Skeletal muscle tissue (tissue), 4 donors: Measurements from ENCODE around the gene EMSY. TPM values are rescaled to one million over a fixed set of nuclear protein-coding genes. Genes with fewer than 3 reads are reported as not detected.

Source experiments
- H3K27ac ChIP-seq: one replicate; pipeline ENCODE4 v1.7.0; 2013; ENCODE audit warnings: mild to moderate bottlenecking, low read depth, low read length, inconsistent platforms
- H3K27me3 ChIP-seq, 3 donors: one replicate each; pipeline ENCODE4 v1.7.0; 2013; ENCODE audit warnings: low read length in 3 of 3; ENCODE audit not compliant: control insufficient read depth in 3 of 3, insufficient read depth in 3 of 3
- H3K36me3 ChIP-seq, 3 donors: one replicate each; pipeline ENCODE4 v1.7.0; 2013; ENCODE audit warnings: low read length in 3 of 3; ENCODE audit not compliant: control insufficient read depth in 3 of 3, insufficient read depth in 3 of 3
- H3K4me1 ChIP-seq, 3 donors: one replicate each; pipeline ENCODE4 v1.7.0; 2013; ENCODE audit warnings: low read length in 3 of 3, mild to moderate bottlenecking in 3 of 3; ENCODE audit not compliant: control insufficient read depth in 3 of 3, insufficient read depth in 3 of 3
- H3K4me3 ChIP-seq, 3 donors: one replicate each; pipeline ENCODE4 v1.7.0; 2013; ENCODE audit warnings: low read length in 3 of 3
- H3K9ac ChIP-seq, 3 donors: one replicate each; pipeline ENCODE4 v1.7.0; 2013; ENCODE audit warnings: low read length in 3 of 3, mild to moderate bottlenecking in 3 of 3, moderate library complexity in 2 of 3, low read depth in 1 of 3
- H3K9me3 ChIP-seq, 3 donors: one replicate each; pipeline ENCODE4 v1.7.0; 2013; ENCODE audit warnings: low read length in 3 of 3; ENCODE audit not compliant: control insufficient read depth in 3 of 3
- total RNA-seq: library from RNA; depleted of rRNA; stranded (reverse); fragments of >200 nt; gene quantifications from one replicate; pipeline ENCODE4 v1.2.3, GENCODE V29; 2014
- donor health status: Osteomylitis.

EMSY gene
- total RNA-seq, 1 donor from 2014 or later = 11.0 TPM

DNA sequence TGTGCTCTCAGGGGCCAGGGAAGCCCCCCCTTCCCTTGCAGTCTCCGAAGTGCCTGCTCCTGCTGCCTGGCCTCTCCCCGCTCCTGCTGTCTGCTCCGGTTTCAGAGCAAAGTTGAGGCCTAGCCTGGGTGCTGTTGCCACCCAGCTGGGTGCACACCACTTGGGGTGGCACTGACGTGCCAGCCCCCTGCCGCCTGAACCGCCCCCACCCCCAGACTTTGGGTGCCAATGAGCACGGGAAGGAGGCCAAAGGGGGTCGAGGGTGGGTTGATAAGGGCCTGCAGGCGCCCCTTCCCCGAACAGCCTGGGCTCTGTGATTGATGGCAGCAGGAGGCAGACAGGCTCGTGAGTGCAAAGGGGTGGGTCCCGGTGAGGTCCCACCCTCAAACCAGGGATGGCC is 48.2 kb downstream of the EMSY start:
- Histone ChIP-seq H3K27me3 (no peaks in the 10 kb centered on the region), H3K4me3 (no peak overlapping the region), H3K9ac (no peak overlapping the region), H3K36me3 (peaks cover 5 to 26% (median 24%) of the 10 kb centered on the region in 3 donors), H3K4me1 (no peaks in the 10 kb centered on the region), H3K9me3 (no peaks in the 10 kb centered on the region), H3K27ac (no peak overlapping the region)

- Histone ChIP-seq H3K36me3 (peaks cover 5 to 26% (median 24%) of the 10 kb centered on the region in 3 donors), H3K9ac (no peak overlapping the region), H3K4me3 (no peak overlapping the region), H3K27me3 (no peaks in the 10 kb centered on the region), H3K4me1 (no peaks in the 10 kb centered on the region), H3K9me3 (no peaks in the 10 kb centered on the region), H3K27ac (no peak overlapping the region)
Measured at GRCh38 chr11:76493626-76494539, 49.1 kb downstream of the EMSY start.

DNA sequence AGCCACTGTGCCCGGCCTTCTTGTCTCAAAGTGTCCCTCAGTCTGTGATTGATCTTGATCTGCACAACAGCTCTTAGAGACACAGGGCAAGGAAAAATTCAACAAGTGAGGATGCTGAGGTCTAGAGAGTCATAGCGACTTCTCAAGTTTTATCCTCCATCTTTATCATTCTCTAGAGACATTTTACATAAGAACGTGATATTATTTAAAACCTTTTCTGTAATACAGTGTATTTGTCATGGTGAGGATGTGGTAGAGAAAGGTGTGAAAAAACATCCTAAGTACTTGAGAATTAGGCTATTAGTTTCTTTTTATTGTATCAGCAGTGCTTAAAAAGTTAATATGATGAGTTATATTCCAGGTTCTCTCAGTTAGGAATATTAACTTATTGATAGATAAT is 50.2 kb downstream of the EMSY start:
- no peak overlapping the region for H3K4me3 ChIP-seq
- H3K9me3 ChIP-seq = no peaks in the 10 kb centered on the region
- no peak overlapping the region for H3K27ac ChIP-seq
- H3K36me3 ChIP-seq = peaks cover 5 to 26% (median 24%) of the 10 kb centered on the region in 3 donors
- H3K4me1 ChIP-seq = no peaks in the 10 kb centered on the region
- H3K9ac ChIP-seq = no peak overlapping the region
- H3K27me3 ChIP-seq = no peaks in the 10 kb centered on the region

DNA sequence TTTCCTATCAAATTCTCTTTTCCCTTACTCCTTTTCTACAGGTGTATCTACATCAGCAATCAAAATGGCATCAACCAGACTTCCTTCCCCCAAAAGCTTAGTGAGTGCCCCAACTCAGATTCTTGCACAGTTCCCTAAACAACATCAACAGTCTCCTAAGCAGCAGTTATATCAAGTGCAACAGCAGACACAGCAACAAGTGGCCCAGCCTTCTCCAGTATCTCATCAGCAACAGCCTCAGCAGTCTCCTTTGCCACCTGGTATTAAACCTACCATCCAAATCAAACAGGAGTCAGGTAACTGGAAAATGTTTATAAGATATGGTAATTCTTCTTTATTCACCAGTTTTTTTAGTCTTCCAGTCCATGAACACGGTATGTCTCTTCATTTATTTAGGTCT is 51.4 kb downstream of the EMSY start:
- H3K27me3 ChIP-seq = no peaks in the 10 kb centered on the region

GRCh38 chr11:76501526-76502202 is 56.8 kb downstream of the EMSY start:
- Histone ChIP-seq H3K27me3 (no peaks in the 10 kb centered on the region), H3K4me1 (no peaks in the 10 kb centered on the region), H3K27ac (no peak overlapping the region), H3K9me3 (no peaks in the 10 kb centered on the region), H3K36me3 (peaks cover 0 to 6% (median 6%) of the 10 kb centered on the region in 3 donors), H3K9ac (no peak overlapping the region), H3K4me3 (no peak overlapping the region)

More for the DNA sequence above, 51.4 kb downstream of the EMSY start:
- Histone ChIP-seq H3K4me3 (no peak overlapping the region), H3K36me3 (peaks cover 5 to 27% (median 26%) of the 10 kb centered on the region in 3 donors), H3K4me1 (no peaks in the 10 kb centered on the region), H3K27ac (no peak overlapping the region), H3K9ac (no peak overlapping the region), H3K9me3 (no peaks in the 10 kb centered on the region)

GRCh38 chr11:76506833-76507232 is 62.0 kb downstream of the EMSY start:
- H3K27me3 ChIP-seq = no peaks in the 10 kb centered on the region
- no peak overlapping the region for H3K27ac ChIP-seq
- no peaks in the 10 kb centered on the region for H3K9me3 ChIP-seq
- no peak overlapping the region for H3K4me3 ChIP-seq
- no peaks in the 10 kb centered on the region for H3K4me1 ChIP-seq
- H3K36me3 ChIP-seq = no peaks in the 10 kb centered on the region
- no peak overlapping the region for H3K9ac ChIP-seq

GRCh38 chr11:76510060-76511047 is 65.5 kb downstream of the EMSY start:
- Histone ChIP-seq H3K36me3 (peaks cover 0 to 4% (median 0%) of the 10 kb centered on the region in 3 donors), H3K4me1 (no peaks in the 10 kb centered on the region), H3K4me3 (no peak overlapping the region), H3K27ac (no peak overlapping the region), H3K9ac (no peak overlapping the region), H3K27me3 (no peaks in the 10 kb centered on the region), H3K9me3 (no peaks in the 10 kb centered on the region)

DNA sequence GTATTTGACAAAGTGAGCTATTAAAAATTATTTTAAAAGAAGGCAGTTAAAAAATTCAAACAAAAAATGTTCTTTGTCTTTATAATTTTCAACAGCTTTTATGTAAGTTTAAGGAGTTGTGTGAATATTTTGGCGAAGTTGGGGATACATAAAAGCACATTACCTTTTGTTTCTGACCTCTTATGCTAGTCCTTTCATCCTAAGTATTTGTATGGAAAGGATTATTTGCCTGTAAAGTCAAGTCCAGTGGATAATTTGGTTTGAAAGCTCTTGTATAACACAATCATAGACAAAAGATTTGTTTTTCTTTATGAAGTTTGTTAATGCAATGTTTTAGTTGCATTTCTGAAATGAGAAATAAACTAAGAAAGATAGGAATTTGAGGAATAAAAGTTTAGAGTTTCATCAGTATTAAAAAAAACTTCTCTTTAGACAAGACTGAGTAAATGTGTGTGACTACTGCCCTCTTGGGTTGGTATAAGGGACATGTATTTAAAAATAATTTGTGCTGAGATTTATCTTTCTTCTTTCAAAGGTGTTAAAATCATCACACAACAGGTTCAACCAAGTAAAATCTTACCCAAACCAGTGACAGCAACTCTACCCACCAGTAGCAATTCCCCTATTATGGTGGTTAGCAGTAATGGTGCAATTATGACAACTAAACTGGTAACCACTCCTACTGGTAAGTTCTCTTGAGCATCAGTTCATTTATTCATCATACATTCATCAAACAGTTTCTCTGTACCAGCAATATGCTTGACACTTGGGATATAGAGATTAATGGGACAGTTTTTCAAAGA is 68.2 kb downstream of the EMSY start:
- peaks cover 0 to 11% (median 5%) of the 10 kb centered on the region in 3 donors for H3K36me3 ChIP-seq
- H3K9ac ChIP-seq = no peak overlapping the region
- no peak overlapping the region for H3K27ac ChIP-seq

GRCh38 chr11:76513654-76514034 is 68.8 kb downstream of the EMSY start:
- H3K36me3 ChIP-seq = peaks cover 0 to 13% (median 5%) of the 10 kb centered on the region in 3 donors
- H3K9ac ChIP-seq = no peak overlapping the region
- no peaks in the 10 kb centered on the region for H3K9me3 ChIP-seq
- H3K27me3 ChIP-seq = no peaks in the 10 kb centered on the region
- no peak overlapping the region for H3K4me3 ChIP-seq
- no peak overlapping the region for H3K27ac ChIP-seq
- no peaks in the 10 kb centered on the region for H3K4me1 ChIP-seq

More for the DNA sequence above, 68.2 kb downstream of the EMSY start:
- H3K4me3 ChIP-seq = no peak overlapping the region
- no peaks in the 10 kb centered on the region for H3K9me3 ChIP-seq
- no peaks in the 10 kb centered on the region for H3K27me3 ChIP-seq
- H3K4me1 ChIP-seq = no peaks in the 10 kb centered on the region
